ENCODE data around the gene RBM15.

The RBM15 gene

GRCh38 chr1:110300412-110301085 lies 38.6 kb upstream of the RBM15 start:
- H3K27me3 ChIP-seq (ENCODE audit: control insufficient read depth, low read length): peaks cover 9% of the 10 kb centered on the region; the same call in 1 of the 2 replicates
- TF ChIP-seq CTCF (IDR thresholded peaks at IDR 0.05; ENCODE audit: low read depth, low read length, poor library complexity, severe bottlenecking) (no peak), EZH2phosphoT487 (IDR thresholded peaks at IDR 0.05; ENCODE audit: borderline replicate concordance, low read length) (no peak)

GRCh38 chr1:110302836-110303235 lies 36.3 kb upstream of the RBM15 start:
- Histone ChIP-seq H3K4me3 (ENCODE audit: low read length) (no peak overlapping the region), H3K79me2 (ENCODE audit: control insufficient read depth, low read length) (no peaks in the 10 kb centered on the region), H3K27ac (ENCODE audit: low read depth, low read length) (no peak overlapping the region), H3K36me3 (ENCODE audit: control insufficient read depth, low read length) (no peaks in the 10 kb centered on the region), H3K27me3 (ENCODE audit: control insufficient read depth, low read length) (peaks cover 6% of the 10 kb centered on the region; the same call in 1 of the 2 replicates), H3K4me2 (ENCODE audit: low read length) (no peak overlapping the region), H3K4me1 (ENCODE audit: control insufficient read depth, low read length) (no peaks in the 10 kb centered on the region), H4K20me1 (ENCODE audit: control insufficient read depth, insufficient read depth, low read depth, low read length) (no peaks in the 10 kb centered on the region), H3F3A (ENCODE audit: control insufficient read depth, insufficient read depth) (no peaks in the 10 kb centered on the region), H3K9me2 (replicated peaks; ENCODE audit: control insufficient read depth, low read length) (no peaks in the 10 kb centered on the region), H3K9me3 (ENCODE audit: control insufficient read depth, insufficient read depth, low read length) (no peaks in the 10 kb centered on the region)
- TF ChIP-seq CTCF (IDR thresholded peaks at IDR 0.05; ENCODE audit: low read depth, low read length, poor library complexity, severe bottlenecking): no peak
- no peak for TF ChIP-seq EZH2phosphoT487 (IDR thresholded peaks at IDR 0.05; ENCODE audit: borderline replicate concordance, low read length)

More at GRCh38 chr1:110300412-110301085, 38.6 kb upstream of the RBM15 start:
- no peak overlapping the region for H3K27ac ChIP-seq (ENCODE audit: low read depth, low read length)
- H3K9me2 ChIP-seq (replicated peaks; ENCODE audit: control insufficient read depth, low read length): no peaks in the 10 kb centered on the region
- H3K9me3 ChIP-seq (ENCODE audit: control insufficient read depth, insufficient read depth, low read length): no peaks in the 10 kb centered on the region
- H3K4me2 ChIP-seq (ENCODE audit: low read length): no peak overlapping the region
- H3K4me3 ChIP-seq (ENCODE audit: low read length): no peak overlapping the region
- no peaks in the 10 kb centered on the region for H3K79me2 ChIP-seq (ENCODE audit: control insufficient read depth, low read length)
- no peaks in the 10 kb centered on the region for H3K36me3 ChIP-seq (ENCODE audit: control insufficient read depth, low read length)
- no peaks in the 10 kb centered on the region for H3K4me1 ChIP-seq (ENCODE audit: control insufficient read depth, low read length)
- no peaks in the 10 kb centered on the region for H3F3A ChIP-seq (ENCODE audit: control insufficient read depth, insufficient read depth)
- no peaks in the 10 kb centered on the region for H4K20me1 ChIP-seq (ENCODE audit: control insufficient read depth, insufficient read depth, low read depth, low read length)

GRCh38 chr1:110305900-110306420 lies 33.2 kb upstream of the RBM15 start:
- no peaks in the 10 kb centered on the region for H4K20me1 ChIP-seq (ENCODE audit: control insufficient read depth, insufficient read depth, low read depth, low read length)
- H3K27me3 ChIP-seq (ENCODE audit: control insufficient read depth, low read length): peaks cover 3% of the 10 kb centered on the region; the same call in 1 of the 2 replicates
- H3K4me1 ChIP-seq (ENCODE audit: control insufficient read depth, low read length): no peaks in the 10 kb centered on the region

More at GRCh38 chr1:110305900-110306420, 33.2 kb upstream of the RBM15 start:
- Histone ChIP-seq H3K79me2 (ENCODE audit: control insufficient read depth, low read length) (no peaks in the 10 kb centered on the region), H3K9me3 (ENCODE audit: control insufficient read depth, insufficient read depth, low read length) (no peaks in the 10 kb centered on the region), H3K4me3 (ENCODE audit: low read length) (no peak overlapping the region), H3K27ac (ENCODE audit: low read depth, low read length) (no peak overlapping the region), H3K36me3 (ENCODE audit: control insufficient read depth, low read length) (no peaks in the 10 kb centered on the region), H3F3A (ENCODE audit: control insufficient read depth, insufficient read depth) (no peaks in the 10 kb centered on the region), H3K4me2 (ENCODE audit: low read length) (no peak overlapping the region), H3K9me2 (replicated peaks; ENCODE audit: control insufficient read depth, low read length) (no peaks in the 10 kb centered on the region)
- TF ChIP-seq CTCF (IDR thresholded peaks at IDR 0.05; ENCODE audit: low read depth, low read length, poor library complexity, severe bottlenecking): no peak
- TF ChIP-seq EZH2phosphoT487 (IDR thresholded peaks at IDR 0.05; ENCODE audit: borderline replicate concordance, low read length): no peak
